Measurements from ENCODE around the gene GALNTL6. TPM values are rescaled to one million over a fixed set of nuclear protein-coding genes. Genes with fewer than 3 reads are reported as not detected.

Gene GALNTL6
- total and polyA plus RNA-seq, 9 of the 15 experiments (the other 6 are each of a cell fraction or from before 2014, with no cell fraction given), result 0.18 to 0.50 (median 0.29) TPM

DNA sequence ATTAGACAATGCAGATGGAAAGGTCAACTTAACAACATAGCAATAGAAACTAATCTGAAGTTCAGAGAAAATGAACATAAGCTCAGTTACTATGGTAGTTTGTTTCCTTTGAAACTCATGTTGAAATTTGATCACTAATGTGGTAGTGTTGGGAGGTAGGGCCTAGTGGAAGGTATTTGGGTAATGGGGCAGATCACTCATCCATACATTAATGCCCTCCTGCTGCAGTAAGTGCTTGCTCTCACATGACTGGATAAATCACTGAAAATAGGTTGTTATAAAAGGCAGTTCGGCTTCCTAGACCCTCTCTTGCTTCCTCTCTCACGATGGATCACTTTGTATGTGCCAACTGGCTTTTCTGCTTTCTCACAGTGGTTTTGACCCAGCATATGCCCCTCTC is 788.0 kb downstream of the GALNTL6 start:
- Histone ChIP-seq H3K4me2 (ENCODE audit: insufficient read depth, low read length) (no peak overlapping the region), H3K4me3 (no peak overlapping the region), H3K9ac (ENCODE audit: insufficient read depth in 1 of 2, low read depth in 2 of 2, low read length in 2 of 2) (no peak overlapping the region), H3K27ac (ENCODE audit: extremely low read depth, low read depth, low read length) (no peak overlapping the region), H3K4me1 (replicated peaks in 1 of 2; ENCODE audit: control insufficient read depth in 2 of 2, insufficient read depth in 2 of 2, low read length in 2 of 2) (no peaks in the 10 kb centered on the region), H3K27me3 (ENCODE audit: control insufficient read depth in 2 of 2, insufficient read depth in 2 of 2, low read length in 2 of 2) (no peaks in the 10 kb centered on the region), H3K36me3 (ENCODE audit: control insufficient read depth, insufficient read depth, low read length) (no peaks in the 10 kb centered on the region), H3K79me2 (ENCODE audit: control insufficient read depth, insufficient read depth, low read length) (no peaks in the 10 kb centered on the region), H3K9me1 (ENCODE audit: control insufficient read depth, insufficient read depth, low read length) (no peaks in the 10 kb centered on the region), H2AFZ (ENCODE audit: low read depth, low read length) (no peak overlapping the region), H3K9me3 (replicated peaks; ENCODE audit: control insufficient read depth, insufficient read depth, low read depth, low read length) (no peaks in the 10 kb centered on the region), H4K20me1 (replicated peaks; ENCODE audit: control insufficient read depth, insufficient read depth, low read length) (no peaks in the 10 kb centered on the region)
- POLR2A ChIA-PET, result no interaction called here
- ATAC-seq (no peak), DNase-seq (ENCODE audit: extremely low read depth in 1 of 4, low spot score in 3 of 4) (no peak), FAIRE-seq (no peak)
- 0% methylated on average over 2 of the region's 2 CpGs for whole genome bisulfite sequencing (ENCODE audit: insufficient coverage, low coverage, missing lambda C conversion rate)
- CTCF ChIA-PET (ENCODE audit: low intra/inter-chr PET ratio), result no interaction called here
- intact Hi-C loops (cut with micrococcal nuclease), result no loop called here
- in situ Hi-C loops (cut with MboI), result no loop called here
- TF ChIP-seq RBM14 (IDR thresholded peaks at IDR 0.05; ENCODE audit: borderline replicate concordance, insufficient read depth, low read depth, low read length) (no peak), FUS (optimal IDR thresholded peaks at IDR 0.05; ENCODE audit: low read depth, low read length) (no peak), POLR2A (conservative IDR thresholded peaks at IDR 0.05) (no peak), ZNF316 (IDR thresholded peaks at IDR 0.05) (no peak), ZNF75A (CRISPR knock-in tag; IDR thresholded peaks at IDR 0.05) (no peak), ZNF184 (CRISPR knock-in tag; IDR thresholded peaks at IDR 0.05) (no peak), FOXA1 (IDR thresholded peaks at IDR 0.05; ENCODE audit: borderline replicate concordance) (no peak), SAFB2 (IDR thresholded peaks at IDR 0.05; ENCODE audit: borderline replicate concordance, low read depth, low read length, severe bottlenecking) (no peak), ATF7 (IDR thresholded peaks at IDR 0.05) (no peak), TAF7 (tag; IDR thresholded peaks at IDR 0.05) (no peak), ZNF583 (CRISPR knock-in tag; IDR thresholded peaks at IDR 0.05) (no peak), TGIF2 (CRISPR knock-in tag; IDR thresholded peaks at IDR 0.05) (no peak), ZNF143 (CRISPR knock-in tag; IDR thresholded peaks at IDR 0.05) (no peak), STAT5A (IDR thresholded peaks at IDR 0.05; ENCODE audit: borderline replicate concordance, low read length) (no peak), KLF13 (tag; IDR thresholded peaks at IDR 0.05; ENCODE audit: borderline replicate concordance, low read depth) (no peak), CAMTA2 (CRISPR knock-in tag; conservative IDR thresholded peaks at IDR 0.05) (no peak)
- TF ChIP-seq, protein P1, sequence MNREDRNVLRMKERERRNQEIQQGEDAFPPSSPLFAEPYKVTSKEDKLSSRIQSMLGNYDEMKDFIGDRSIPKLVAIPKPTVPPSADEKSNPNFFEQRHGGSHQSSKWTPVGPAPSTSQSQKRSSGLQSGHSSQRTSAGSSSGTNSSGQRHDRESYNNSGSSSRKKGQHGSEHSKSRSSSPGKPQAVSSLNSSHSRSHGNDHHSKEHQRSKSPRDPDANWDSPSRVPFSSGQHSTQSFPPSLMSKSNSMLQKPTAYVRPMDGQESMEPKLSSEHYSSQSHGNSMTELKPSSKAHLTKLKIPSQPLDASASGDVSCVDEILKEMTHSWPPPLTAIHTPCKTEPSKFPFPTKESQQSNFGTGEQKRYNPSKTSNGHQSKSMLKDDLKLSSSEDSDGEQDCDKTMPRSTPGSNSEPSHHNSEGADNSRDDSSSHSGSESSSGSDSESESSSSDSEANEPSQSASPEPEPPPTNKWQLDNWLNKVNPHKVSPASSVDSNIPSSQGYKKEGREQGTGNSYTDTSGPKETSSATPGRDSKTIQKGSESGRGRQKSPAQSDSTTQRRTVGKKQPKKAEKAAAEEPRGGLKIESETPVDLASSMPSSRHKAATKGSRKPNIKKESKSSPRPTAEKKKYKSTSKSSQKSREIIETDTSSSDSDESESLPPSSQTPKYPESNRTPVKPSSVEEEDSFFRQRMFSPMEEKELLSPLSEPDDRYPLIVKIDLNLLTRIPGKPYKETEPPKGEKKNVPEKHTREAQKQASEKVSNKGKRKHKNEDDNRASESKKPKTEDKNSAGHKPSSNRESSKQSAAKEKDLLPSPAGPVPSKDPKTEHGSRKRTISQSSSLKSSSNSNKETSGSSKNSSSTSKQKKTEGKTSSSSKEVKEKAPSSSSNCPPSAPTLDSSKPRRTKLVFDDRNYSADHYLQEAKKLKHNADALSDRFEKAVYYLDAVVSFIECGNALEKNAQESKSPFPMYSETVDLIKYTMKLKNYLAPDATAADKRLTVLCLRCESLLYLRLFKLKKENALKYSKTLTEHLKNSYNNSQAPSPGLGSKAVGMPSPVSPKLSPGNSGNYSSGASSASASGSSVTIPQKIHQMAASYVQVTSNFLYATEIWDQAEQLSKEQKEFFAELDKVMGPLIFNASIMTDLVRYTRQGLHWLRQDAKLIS (CRISPR knock-in tag; IDR thresholded peaks at IDR 0.05), result no peak
- TF ChIP-seq, protein P2, sequence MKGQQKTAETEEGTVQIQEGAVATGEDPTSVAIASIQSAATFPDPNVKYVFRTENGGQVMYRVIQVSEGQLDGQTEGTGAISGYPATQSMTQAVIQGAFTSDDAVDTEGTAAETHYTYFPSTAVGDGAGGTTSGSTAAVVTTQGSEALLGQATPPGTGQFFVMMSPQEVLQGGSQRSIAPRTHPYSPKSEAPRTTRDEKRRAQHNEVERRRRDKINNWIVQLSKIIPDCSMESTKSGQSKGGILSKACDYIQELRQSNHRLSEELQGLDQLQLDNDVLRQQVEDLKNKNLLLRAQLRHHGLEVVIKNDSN (CRISPR knock-in tag; IDR thresholded peaks at IDR 0.05), result no peak
- TF ChIP-seq, protein P3, sequence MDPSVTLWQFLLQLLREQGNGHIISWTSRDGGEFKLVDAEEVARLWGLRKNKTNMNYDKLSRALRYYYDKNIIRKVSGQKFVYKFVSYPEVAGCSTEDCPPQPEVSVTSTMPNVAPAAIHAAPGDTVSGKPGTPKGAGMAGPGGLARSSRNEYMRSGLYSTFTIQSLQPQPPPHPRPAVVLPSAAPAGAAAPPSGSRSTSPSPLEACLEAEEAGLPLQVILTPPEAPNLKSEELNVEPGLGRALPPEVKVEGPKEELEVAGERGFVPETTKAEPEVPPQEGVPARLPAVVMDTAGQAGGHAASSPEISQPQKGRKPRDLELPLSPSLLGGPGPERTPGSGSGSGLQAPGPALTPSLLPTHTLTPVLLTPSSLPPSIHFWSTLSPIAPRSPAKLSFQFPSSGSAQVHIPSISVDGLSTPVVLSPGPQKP (CRISPR knock-in tag; IDR thresholded peaks at IDR 0.05), result no peak
- no TSS peak for BruUV-seq (replicated peaks)

Data from K562 (cell line).